DMS53 treated with DMSO at 0.1 percent for 48 hours (cell line): ENCODE results near the gene NPTXR.
"Not testable (repeated sequence)": the region's sequence is repeated elsewhere in the genome, so short reads cannot be mapped to it uniquely, and the experiment has no call there.

ENCODE experiments used
- DNase-seq: peaks from one replicate; lab custom pipeline; 2025; ENCODE audit not compliant: unreplicated experiment; lab: John Stamatoyannopoulos, UW

Gene NPTXR

GRCh38 chr22:38832005-38832978, 11.5 kb downstream of the NPTXR start:
- DNase-seq: no peak

- no peak for DNase-seq
Measured at GRCh38 chr22:38831166-38831945, 12.5 kb downstream of the NPTXR start.

DNA sequence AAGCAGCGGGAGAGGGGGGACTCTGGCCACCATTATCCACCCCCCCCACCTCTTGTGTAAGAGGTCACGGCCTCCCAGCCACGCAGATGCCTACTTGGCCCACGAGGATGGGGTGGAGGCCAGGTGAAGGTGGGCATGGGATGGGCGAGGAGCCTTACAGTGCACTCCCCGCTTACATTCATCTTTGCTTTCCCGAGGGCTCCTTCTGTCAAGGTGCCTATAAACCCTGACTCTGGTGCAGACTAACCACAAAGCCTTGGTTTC, 13.1 kb downstream of the NPTXR start:
- no peak for DNase-seq

GRCh38 chr22:38830026-38830844, 13.6 kb downstream of the NPTXR start:
- DNase-seq: no peak

- no peak for DNase-seq
Measured at GRCh38 chr22:38829485-38829884, 14.3 kb downstream of the NPTXR start.

GRCh38 chr22:38828616-38829205, 15.1 kb downstream of the NPTXR start:
- DNase-seq: no peak

DNA sequence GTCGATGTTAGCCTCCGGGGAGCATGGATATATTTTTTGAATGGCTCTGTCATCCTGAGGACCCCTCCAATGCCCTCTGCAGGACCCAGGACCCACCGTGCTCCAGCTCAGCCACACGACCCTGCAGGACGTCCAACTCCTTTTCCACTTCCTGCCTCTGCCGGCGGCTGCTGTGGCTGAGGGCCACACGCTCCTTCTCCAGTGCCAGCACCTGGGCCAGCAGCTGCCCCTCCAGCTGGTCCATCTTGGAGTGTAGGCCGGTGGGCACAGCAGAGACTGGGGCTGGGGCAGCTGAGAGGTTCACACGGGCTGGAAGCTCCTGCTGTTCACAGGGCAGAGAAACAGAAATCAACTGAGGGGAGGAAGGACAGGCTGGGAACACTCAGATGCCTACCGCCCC, 15.6 kb downstream of the NPTXR start:
- DNase-seq: no peak

GRCh38 chr22:38827510-38827909, 16.3 kb downstream of the NPTXR start:
- DNase-seq: no peak

DNA sequence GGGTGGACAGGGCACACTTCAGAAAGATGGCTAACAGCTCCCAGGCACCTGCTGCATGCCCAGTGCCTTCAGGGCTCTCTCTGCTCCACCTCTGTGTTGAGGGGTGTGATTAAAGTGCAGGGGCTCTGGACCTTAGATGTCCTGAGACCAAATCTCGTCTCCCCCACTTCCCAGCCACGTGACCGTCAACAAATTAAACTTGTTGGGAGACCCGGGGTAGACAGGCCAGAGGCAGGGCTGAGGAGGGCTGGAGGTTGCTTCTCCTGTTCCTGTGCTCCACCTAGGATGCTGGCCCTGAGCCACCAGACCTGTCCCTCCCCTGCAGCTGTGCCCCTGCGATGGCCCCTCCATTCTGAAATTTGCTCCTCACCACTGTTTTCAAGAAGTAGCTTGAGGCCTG, 17.0 kb downstream of the NPTXR start:
- no peak for DNase-seq

- no peak for DNase-seq
Measured at GRCh38 chr22:38826386-38826785, 17.4 kb downstream of the NPTXR start.

DNA sequence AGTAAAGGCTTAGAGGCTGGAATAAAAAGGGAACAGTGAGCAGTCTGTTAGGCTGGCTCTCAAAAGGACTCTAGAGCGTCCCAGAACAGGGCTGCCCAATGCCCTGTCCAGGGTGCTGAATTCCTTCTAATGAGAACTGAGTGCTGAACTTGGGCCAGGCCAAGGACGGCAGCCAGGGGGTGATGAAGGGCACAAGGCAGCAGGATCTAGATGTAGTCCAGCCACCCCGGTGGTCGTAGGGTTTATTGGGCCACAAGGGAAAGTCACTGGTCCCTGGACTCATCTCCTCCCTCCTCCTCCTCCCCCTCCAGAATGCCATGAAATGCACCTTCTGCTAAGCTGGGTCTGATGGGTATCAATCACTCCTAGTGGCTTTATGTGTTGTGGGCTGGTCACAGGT, 19.2 kb downstream of the NPTXR start:
- DNase-seq: no peak

DNA sequence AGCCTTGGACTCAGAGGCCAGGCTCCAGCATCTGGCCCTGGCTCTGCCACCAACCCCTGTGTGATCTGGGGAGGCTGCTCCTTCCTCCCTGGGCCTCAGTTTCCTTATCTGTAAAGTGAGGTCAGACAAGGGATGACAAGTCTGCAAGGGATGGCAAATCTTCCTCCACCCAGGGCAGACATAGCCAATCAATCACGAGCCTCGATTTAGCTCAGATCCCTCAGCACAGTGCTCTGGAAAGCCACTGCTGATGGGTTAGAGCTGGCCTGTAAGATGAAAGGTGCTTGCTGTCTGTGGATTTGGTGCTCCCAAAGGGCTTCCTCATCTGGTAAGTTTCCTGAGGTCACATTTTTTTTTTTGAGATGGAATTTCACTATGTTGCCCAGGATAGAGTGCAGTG, 20.2 kb downstream of the NPTXR start:
- no peak for DNase-seq

GRCh38 chr22:38823076-38823475, 20.8 kb downstream of the NPTXR start:
- no peak for DNase-seq

GRCh38 chr22:38820020-38820419, 23.8 kb downstream of the NPTXR start:
- DNase-seq: no peak

DNA sequence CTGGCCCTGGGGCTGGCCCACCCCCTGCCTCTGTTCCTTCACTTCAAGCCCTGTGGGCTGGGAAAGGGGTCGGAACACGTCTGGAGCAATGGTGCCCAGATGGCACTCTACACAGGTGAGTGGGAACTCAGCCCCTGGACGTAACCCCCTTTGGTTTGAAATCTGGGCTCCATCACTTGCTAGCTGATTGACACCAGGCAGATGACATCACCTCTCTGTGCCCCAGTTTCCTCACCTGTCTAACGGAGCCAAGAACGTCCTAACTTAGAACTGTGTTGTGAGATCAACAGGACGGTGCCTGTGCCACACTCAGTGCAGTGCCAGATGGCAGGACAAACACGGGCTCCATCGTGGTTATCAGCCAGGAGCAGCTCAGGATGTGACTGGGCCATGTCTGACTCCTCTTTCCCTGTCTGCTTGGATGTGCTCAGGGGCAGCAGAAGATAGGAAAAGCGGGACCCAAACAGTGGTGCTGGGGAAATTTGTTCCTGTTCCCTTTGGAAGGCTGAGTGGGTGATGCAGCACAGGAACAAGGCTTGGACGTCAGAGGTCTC, 24.4 kb downstream of the NPTXR start:
- DNase-seq: no peak

GRCh38 chr22:38817196-38817595, 26.6 kb downstream of the NPTXR start:
- DNase-seq: no peak

- DNase-seq: no peak
Measured at GRCh38 chr22:38815842-38816241, 28.0 kb downstream of the NPTXR start.

- no peak for DNase-seq
Measured at GRCh38 chr22:38811241-38811640, 32.6 kb downstream of the NPTXR start.

- DNase-seq: not testable (repeated sequence)
Measured at GRCh38 chr22:38805041-38805593, 38.7 kb downstream of the NPTXR start.

- DNase-seq: no peak
Measured at GRCh38 chr22:38802671-38803121, 41.1 kb downstream of the NPTXR start.
